Testis (tissue), 3 donors: ENCODE results near the gene ESRRA. TPM values are rescaled to one million over a fixed set of nuclear protein-coding genes. Genes with fewer than 3 reads are reported as not detected.

ENCODE experiments used
- DNase-seq: peaks from one replicate; pipeline ENCODE4 v3.0.0-alpha.2; 2019
- H3K27ac ChIP-seq, 2 donors: fragments of 200-600 bp; sonication (generic); one replicate each; pipeline ENCODE4 v1.5.1; 2019
- H3K27me3 ChIP-seq: fragments of 200-600 bp; sonication (generic); one replicate; pipeline ENCODE4 v1.5.1; 2019
- H3K36me3 ChIP-seq: fragments of 200-600 bp; sonication (generic); one replicate; pipeline ENCODE4 v1.5.1; 2017; ENCODE audit warnings: low read depth; ENCODE audit errors: missing control alignments
- H3K4me1 ChIP-seq: fragments of 200-600 bp; sonication (generic); one replicate; pipeline ENCODE4 v1.5.1; 2019
- H3K4me3 ChIP-seq, 2 donors: fragments of 200-600 bp; sonication (generic); one replicate each; pipeline ENCODE4 v1.5.1; 2017 to 2019
- H3K9me3 ChIP-seq: fragments of 200-600 bp; sonication (generic); one replicate; pipeline ENCODE4 v1.5.1; 2017
- POLR2A ChIP-seq: fragments of 450-650 bp; IDR thresholded peaks from one replicate; pipeline ENCODE4 v1.6.1; 2017; ENCODE audit warnings: antibody characterized with exemption, mild to moderate bottlenecking, moderate library complexity
- WGBS, 2 donors: methylation state at CpG; one replicate each; pipeline ENCODE4 v1.1.5; 2018; 5-methylcytosine and 5-hydroxymethylcytosine counted together
- intact Hi-C: fragments of 100-400 bp; cut with DNase I; formaldehyde crosslinking; loops from one replicate; pipeline ENCODE4 v1.15.1; 2023; ENCODE audit warnings: low total_unique reads
- polyA plus RNA-seq: library from polyadenylated mRNA; stranded (reverse); fragments of 350-450 nt; fragmentation: Illumina TruSeq; extraction: RNeasy Lipid Tissue Mini Kit (QIAGEN cat#74804); gene quantifications from one replicate; pipeline ENCODE4 v1.2.3, GENCODE V29; 2014; ENCODE audit warnings: low read depth, low replicate concordance; ENCODE audit not compliant: insufficient read depth
- total RNA-seq, 2 donors: library from RNA; depleted of rRNA; stranded (reverse); fragments of >200 nt; gene quantifications; one replicate each; pipeline ENCODE4 v1.2.3, GENCODE V29; 2016
- TF ChIP-seq, protein P1 (sequence below), 3 experiments: fragments of 450-650 bp in 2 of 3; fragments of 200-600 bp in 1 of 3; sonication (generic) in 1 of 3; IDR thresholded peaks; one replicate each; pipeline ENCODE4 v1.5.1; 2016 to 2019; ENCODE audit warnings: antibody characterized with exemption in 3 of 3, mild to moderate bottlenecking in 2 of 3, moderate library complexity in 1 of 3

ESRRA gene
- total and polyA plus RNA-seq, 3 donors from 2014 or later, result 13.7 to 22.0 (median 19.3) TPM

DNA sequence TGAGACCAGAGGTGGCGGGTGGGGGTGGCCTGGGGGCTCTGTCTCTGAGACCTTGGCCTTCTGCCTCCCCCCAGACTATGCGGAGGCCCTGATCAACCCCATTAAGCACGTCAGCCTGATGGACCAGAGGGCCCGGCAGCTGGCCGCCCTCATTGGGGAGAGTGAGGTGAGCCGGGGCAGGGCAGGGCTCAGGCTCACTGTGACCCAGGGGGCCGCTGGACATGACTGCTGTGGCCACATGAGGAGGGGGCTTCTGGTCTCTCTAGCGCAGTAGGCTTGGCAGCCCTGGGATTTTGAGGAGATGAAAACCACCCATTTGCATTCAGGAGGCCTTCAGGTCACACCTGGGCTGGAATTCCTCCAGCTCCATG lies 41.4 kb upstream of the ESRRA start:
- intact Hi-C loops, result no loop called here
- no peak for DNase-seq
- TF ChIP-seq, protein P1, sequence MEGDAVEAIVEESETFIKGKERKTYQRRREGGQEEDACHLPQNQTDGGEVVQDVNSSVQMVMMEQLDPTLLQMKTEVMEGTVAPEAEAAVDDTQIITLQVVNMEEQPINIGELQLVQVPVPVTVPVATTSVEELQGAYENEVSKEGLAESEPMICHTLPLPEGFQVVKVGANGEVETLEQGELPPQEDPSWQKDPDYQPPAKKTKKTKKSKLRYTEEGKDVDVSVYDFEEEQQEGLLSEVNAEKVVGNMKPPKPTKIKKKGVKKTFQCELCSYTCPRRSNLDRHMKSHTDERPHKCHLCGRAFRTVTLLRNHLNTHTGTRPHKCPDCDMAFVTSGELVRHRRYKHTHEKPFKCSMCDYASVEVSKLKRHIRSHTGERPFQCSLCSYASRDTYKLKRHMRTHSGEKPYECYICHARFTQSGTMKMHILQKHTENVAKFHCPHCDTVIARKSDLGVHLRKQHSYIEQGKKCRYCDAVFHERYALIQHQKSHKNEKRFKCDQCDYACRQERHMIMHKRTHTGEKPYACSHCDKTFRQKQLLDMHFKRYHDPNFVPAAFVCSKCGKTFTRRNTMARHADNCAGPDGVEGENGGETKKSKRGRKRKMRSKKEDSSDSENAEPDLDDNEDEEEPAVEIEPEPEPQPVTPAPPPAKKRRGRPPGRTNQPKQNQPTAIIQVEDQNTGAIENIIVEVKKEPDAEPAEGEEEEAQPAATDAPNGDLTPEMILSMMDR (IDR thresholded peaks at IDR 0.05), result no peak
- no peak for TF ChIP-seq POLR2A
- Histone ChIP-seq H3K27ac (no peak overlapping the region), H3K36me3 (no peaks in the 10 kb centered on the region), H3K27me3 (no peaks in the 10 kb centered on the region), H3K9me3 (no peaks in the 10 kb centered on the region), H3K4me3 (no peak overlapping the region), H3K4me1 (peaks cover 30% of the 10 kb centered on the region)
- 88 to 100% methylated on average over 6 to 8 of the region's 8 CpGs for WGBS, 2 donors

GRCh38 chr11:64264371-64264852 lies 40.9 kb upstream of the ESRRA start:
- H3K27ac ChIP-seq, result peak overlapping the region in 1 of 2 donors; percentile 26
- 74 to 90% methylated on average over 9 to 10 of the region's 10 CpGs for WGBS, 2 donors
- no peaks in the 10 kb centered on the region for H3K9me3 ChIP-seq
- H3K4me1 ChIP-seq, result peaks cover 30% of the 10 kb centered on the region
- H3K27me3 ChIP-seq, result no peaks in the 10 kb centered on the region
- TF ChIP-seq, protein P1 (IDR thresholded peaks at IDR 0.05), result no peak
- TF ChIP-seq POLR2A, result no peak
- peak; percentile 33 for DNase-seq
- intact Hi-C loops, result no loop called here
- no peaks in the 10 kb centered on the region for H3K36me3 ChIP-seq
- H3K4me3 ChIP-seq, result no peak overlapping the region

GRCh38 chr11:64265176-64266160 lies 39.9 kb upstream of the ESRRA start:
- 89 to 93% methylated on average over 16 to 31 of the region's 35 CpGs for WGBS, 2 donors
- H3K27me3 ChIP-seq, result no peaks in the 10 kb centered on the region
- no peak overlapping the region for H3K27ac ChIP-seq
- no peak for DNase-seq
- no peak for TF ChIP-seq POLR2A
- TF ChIP-seq, protein P1 (IDR thresholded peaks at IDR 0.05), result no peak
- no peaks in the 10 kb centered on the region for H3K9me3 ChIP-seq
- H3K36me3 ChIP-seq, result no peaks in the 10 kb centered on the region
- no peak overlapping the region for H3K4me3 ChIP-seq
- intact Hi-C loops, result no loop called here
- peaks cover 30% of the 10 kb centered on the region for H3K4me1 ChIP-seq

DNA sequence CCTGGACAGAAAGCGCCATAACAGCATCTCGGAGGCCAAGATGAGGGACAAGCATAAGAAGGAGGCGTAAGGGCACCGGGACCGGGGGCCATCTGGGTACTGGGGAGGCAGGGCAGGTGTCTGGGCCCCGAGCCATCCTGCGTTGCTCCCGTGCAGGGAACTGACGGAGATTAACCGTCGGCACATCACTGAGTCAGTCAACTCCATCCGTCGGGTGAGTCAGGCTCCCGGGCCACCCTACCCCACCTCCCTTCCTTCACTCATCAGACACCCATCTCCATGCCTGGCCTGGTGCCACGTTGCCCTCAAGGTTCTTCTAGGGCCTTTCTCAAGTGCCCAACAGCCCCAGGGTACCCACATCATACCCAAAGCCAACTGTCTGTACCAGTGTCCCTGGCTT lies 39.0 kb upstream of the ESRRA start:
- no peak for DNase-seq
- Histone ChIP-seq H3K27me3 (no peaks in the 10 kb centered on the region), H3K9me3 (no peaks in the 10 kb centered on the region), H3K27ac (peak overlapping the region in 1 of 2 donors; percentile 69), H3K4me1 (peaks cover 31% of the 10 kb centered on the region), H3K36me3 (no peaks in the 10 kb centered on the region), H3K4me3 (no peak overlapping the region)
- no peak for TF ChIP-seq POLR2A
- TF ChIP-seq, protein P1 (IDR thresholded peaks at IDR 0.05), result no peak
- intact Hi-C loops, result no loop called here
- WGBS, 2 donors, result 92 to 95% methylated on average over 15 of the region's 15 CpGs
